T-helper 9 cell (primary cell): Measurements from ENCODE around the gene PISD.

ENCODE experiments used
- DNase-seq: peaks from one replicate; pipeline ENCODE4 v3.0.0-alpha.2; 2020

The PISD gene

DNA sequence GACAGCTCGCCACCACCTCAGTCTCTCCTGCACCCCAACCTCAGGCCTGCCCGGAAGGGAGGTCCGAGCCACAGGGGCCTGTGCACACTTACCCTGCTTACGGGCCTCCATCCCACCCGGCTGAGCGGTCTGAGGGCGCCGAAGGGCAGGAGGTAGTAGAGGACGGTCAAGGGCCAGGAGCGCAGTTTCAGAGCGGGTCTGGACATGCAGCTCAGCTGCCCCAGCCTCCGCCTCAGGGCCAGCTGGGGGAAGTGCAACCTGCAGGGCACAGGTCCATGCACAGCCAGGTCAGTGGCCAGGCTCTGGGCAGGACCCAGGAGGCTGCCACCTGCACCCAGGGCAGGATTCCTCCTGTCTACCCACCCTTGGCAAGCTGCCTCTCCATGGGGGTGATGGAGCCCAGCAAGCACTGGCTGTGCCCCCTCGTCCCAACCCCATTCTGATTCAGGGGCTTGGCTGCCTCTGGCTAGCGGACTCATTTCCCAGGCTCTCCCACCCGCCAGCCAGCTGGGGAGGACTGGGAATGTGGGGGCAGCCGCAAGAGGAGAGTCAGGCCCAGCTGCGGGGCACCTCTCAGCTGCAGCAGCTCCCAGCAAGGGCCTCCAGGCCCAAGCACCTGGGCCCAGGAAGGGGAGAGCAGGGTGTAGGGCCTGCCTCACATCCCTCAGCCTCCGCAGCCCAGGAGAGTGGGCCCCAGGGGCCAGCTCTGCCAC lies 38.3 kb downstream of the PISD start:
- DNase-seq = no peak

- DNase-seq = no peak
Observed at GRCh38 chr22:31622980-31623379, 39.0 kb downstream of the PISD start.

GRCh38 chr22:31621507-31622124 lies 40.4 kb downstream of the PISD start:
- DNase-seq = no peak

DNA sequence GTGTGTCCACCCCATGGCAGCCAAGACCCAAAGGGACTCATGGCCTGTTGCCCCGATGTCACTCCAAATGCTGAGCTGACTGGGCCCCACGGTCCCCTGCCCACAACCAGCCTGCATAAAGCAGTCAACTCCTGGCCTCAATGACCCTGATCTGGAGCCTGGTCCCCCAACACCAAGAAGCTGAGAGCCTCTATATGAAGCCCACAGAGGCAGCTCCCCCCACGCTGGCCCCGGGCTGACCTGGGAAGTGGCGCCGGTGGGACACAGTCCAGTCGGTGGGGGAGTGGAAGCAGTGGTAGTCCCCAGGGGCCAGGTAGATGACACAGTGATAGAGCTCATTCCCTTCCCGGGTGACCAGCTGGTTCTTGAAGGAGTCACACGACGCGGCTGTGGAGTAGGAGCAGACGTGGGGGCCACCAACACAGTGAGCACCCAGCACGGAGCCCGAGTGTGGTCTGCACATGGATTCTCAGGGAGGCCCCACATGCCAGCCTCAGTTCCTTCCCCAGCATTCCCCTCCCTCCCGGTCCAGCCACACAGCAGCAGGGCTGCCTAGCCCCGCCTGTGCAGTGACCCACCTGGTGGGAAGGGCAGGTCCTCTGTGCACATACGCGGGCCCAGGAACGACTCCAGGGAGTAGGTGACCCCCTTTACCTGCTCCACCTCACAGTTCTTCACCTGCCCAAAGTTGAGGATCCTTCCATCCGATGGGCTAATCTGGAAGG lies 41.1 kb downstream of the PISD start:
- no peak for DNase-seq

DNA sequence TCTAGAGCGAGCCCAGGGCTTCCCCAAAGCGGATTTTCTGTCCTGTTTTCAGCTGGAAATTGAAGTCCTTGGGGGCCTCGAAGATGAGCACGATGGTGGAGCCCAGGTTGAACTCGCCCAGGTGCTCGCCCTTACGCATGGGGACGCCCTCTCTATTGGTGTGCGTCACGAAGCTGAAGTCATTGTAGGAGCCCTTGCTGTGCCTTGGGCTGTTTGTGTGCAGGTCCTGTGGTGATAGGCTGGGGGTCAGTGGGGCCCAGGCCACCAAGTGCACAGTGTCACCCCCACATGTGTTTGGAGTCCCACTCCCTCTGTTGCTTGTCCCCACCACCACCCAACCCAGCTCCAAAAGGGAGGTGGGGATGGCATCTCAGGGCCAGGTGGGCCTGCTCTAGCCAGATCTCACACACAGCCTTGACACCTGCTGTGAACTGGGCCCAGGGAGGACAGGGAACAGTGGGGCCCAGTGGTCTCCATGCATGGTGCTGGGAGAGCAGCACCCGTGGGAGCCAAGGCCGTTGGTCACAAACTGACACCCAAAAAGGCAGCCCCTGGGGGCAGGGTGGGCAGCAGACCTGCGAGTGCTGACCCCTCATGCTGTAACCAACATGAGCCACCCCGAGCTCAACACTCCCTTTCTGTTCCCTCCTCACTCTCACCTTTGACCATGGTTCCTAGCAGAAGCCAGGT lies 42.3 kb downstream of the PISD start:
- DNase-seq = no peak

DNA sequence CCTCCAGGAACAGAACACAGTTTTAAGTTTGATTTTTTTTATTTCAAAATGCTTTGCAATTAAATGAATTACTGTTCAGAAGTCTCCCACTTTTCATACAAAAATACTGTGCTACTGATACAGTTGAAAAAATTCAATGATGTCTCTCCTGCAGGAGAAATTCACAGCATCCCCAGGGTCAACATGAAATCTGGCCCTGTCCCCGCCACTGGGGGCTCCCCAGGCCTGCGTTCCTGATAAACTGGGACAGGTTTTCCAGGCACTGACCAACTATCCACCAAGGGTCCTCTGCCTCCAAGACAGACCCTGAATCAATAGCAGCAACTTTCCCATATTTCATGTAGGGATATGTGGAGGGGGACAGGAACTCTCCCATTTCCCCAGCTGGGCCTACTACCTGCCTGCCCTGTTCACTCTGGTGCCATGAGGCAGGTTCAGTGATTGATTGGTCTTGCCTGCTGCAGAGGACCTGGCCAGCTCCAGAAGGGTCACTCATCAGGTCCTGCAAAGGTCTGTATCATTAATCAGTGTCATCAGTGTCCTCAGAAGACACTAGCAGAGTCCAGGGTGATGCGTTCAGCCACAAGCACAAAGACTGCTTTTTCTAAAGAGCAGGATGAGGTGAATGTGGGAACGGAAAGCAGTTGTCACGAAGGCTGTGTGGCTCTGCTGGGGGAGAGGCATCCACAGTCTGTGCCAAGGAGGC lies 43.4 kb downstream of the PISD start:
- DNase-seq = no peak

DNA sequence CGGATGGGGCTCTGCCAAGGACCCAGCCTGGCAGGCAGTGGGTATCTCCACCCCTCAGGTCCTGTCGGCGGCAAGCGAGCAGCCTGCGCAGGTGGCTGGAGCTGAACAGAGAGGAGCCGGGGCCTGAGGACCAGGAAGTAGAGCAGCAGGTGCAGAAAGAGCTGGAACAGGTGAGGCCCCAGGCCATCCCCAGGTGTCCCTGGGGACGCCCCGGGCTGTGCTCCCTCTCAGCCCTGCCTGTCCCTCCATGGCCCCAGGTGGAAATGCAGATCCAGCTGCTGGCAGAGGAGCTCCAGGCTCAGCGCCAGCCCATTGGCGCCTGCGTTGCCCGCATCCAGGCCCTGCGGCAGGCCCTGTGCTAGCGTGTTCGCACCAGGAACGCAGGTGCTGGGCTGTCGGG lies 44.0 kb downstream of the PISD start:
- DNase-seq = no peak

- no peak for DNase-seq
Observed at GRCh38 chr22:31616315-31616980, 45.6 kb downstream of the PISD start.

GRCh38 chr22:31615940-31616314 lies 46.1 kb downstream of the PISD start:
- no peak for DNase-seq

GRCh38 chr22:31615491-31615860 lies 46.5 kb downstream of the PISD start:
- DNase-seq = no peak

GRCh38 chr22:31614781-31615490 lies 47.1 kb downstream of the PISD start:
- DNase-seq = no peak

GRCh38 chr22:31613904-31614296 lies 48.1 kb downstream of the PISD start:
- DNase-seq = no peak

DNA sequence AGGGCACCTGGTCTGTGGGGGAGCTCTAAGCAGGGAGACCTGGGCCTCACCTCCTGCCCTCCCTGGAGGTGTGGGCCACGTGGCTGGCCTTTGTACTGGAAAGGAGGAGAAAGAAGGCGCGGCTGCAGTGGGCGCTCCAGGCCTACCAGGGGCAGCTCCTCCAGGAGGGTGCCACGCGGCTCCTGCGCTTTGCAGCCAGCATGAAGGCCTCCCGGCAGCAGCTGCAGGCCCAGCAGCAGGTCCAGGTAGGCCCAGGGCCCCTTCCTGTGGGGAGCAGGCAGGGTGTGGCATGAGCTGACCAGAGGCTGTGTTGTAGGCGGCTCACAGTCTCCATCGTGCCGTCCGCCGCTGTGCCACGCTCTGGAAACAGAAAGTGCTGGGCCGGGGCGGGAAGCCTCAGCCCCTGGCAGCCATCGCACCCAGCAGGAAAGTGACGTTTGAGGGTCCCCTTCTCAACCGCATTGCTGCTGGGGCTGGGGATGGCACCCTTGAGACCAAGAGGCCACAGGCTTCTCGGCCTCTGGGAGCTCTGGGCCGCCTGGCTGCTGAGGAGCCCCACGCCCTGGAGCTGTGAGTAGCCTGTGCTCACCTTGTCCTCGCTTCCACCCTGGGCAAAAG lies 48.6 kb downstream of the PISD start:
- no peak for DNase-seq

DNA sequence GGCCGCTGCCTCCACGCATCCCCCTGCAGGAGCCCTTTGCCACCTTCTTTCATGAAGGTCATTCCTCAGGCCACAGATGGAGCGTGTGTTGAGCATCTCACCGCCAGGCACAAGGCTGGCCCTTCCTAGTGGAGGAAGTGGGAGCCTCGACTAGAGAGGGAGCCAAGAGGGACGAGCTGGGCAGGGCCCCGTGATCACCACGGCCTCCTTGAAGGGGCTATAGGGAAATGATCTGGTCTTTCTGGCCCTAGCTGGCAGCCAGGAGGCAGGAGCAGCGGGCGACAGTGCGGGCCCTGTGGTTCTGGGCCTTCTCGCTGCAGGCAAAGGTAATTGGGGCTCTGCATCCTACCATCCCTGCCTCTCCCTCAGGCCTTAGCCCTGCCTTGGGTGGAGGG lies 49.1 kb downstream of the PISD start:
- DNase-seq = no peak

DNA sequence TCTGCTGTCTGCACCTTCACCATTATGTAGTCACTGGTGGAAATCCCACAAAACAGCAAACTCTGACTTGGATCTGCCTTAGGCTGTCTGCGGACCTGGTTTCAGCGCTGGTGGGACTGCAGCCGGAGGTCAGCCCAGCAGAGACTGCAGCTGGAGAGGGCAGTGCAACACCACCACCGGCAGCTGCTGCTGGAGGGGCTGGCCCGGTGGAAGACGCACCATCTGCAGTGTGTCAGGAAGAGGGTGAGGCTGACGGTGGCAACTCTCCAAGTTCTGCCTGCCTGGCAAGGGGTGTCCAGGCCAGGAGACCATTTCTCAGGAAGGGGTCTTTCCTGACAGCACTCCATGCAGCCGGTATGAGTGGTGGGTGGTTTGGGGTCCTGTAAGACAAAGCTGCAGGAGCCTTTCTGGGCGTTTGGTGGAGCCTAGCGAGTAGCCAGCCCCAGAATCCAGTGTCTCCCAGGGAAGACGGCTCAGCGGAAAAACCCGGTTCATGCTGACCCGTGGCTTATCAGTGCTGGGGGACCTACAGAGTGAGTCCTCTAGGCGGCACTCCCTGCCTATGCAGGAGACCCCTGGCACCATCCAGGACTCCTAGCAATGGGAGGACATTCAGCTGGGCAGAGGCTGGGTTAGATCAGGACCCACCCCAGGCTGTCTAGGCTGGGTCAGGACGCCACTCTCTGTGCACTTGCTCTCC lies 50.8 kb downstream of the PISD start:
- no peak for DNase-seq

DNA sequence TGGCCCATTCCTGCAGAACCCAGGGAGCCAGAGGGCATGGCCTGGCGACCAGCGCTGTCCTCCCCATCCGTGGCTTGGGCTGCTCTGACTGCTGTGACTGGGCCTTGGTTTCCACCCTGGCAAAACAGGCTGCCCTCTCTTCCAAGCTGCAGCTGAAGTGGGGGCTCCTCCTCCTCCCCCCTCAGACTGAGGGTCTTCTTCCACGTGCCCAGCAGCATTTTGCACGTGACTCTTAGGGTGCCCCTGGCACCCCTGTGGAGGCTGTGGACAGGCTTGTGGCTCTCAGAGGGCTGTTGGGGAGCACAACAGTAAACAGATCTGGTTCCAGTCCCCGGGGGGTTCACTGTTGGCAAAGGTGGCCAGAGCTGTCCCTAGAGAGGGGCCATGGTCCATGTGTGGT lies 51.4 kb downstream of the PISD start:
- DNase-seq = no peak

- no peak for DNase-seq
Observed at GRCh38 chr22:31609716-31610115, 52.3 kb downstream of the PISD start.

- no peak for DNase-seq
Observed at GRCh38 chr22:31607696-31608095, 54.3 kb downstream of the PISD start.

DNA sequence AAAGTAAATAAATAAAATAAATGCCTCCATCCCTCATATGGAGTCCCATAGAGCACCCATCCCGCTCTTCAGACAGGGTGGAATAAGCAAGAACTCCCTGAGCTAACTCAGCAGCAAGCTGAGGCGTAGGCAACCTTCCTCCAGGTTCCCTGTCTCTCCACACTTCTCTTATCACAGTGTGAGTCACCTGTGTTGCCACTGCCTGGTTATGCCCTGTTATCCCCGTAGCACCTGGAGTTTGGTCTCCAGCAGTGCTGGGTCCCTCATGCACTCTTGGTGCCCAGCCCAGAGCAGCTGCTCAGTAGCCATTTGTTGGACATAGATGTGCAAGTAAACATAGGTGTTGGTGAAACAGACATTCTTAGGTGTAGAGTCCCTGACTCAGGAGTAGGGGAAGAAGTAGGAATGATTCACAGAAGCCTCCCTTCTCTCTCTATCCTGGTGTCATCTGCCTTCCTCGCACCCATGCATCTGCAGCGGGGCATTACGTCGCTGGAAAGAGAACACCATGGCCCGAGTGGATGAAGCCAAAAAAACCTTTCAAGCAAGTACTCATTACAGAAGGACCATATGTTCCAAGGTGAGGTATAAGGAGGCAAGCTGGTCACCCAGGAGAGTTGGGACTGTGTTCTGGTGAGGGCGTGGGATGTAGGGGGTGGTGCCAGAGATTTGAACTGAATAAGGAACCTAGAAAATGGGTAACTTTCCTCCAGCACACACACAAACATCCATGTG lies 56.0 kb downstream of the PISD start:
- no peak for DNase-seq
